ENCODE data around the gene CPLX1. TPM values are rescaled to one million over a fixed set of nuclear protein-coding genes. Genes with fewer than 3 reads are reported as not detected.
"Not testable (repeated sequence)": the region's sequence is repeated elsewhere in the genome, so short reads cannot be mapped to it uniquely, and the experiment has no call there.

CPLX1 gene
- total RNA-seq, 2 experiments from 2014 or later = 0.37 to 0.48 TPM

GRCh38 chr4:779555-779954 lies 46.4 kb downstream of the CPLX1 start:
- Mint-ChIP-seq H3K9me3 (no peaks in the 10 kb centered on the region), H3K4me1 (ENCODE audit: low read depth) (peaks cover 65% of the 10 kb centered on the region), H3K4me3 (peak overlapping the region; percentile 83), H3K27me3 (ENCODE audit: low read depth) (peaks cover 5% of the 10 kb centered on the region), H3K27ac (peak overlapping the region; percentile 71), H3K36me3 (ENCODE audit: low read depth) (peaks cover 52% of the 10 kb centered on the region)
- no peak for DNase-seq
- intact Hi-C loops (cut with micrococcal nuclease) = loop anchor here (5.0 kb wide), 1 partner anchor 177 kb away; no protein-coding TSS in a partner anchor
- CTCF ChIA-PET = no interaction called here

- Mint-ChIP-seq H3K27me3 (ENCODE audit: low read depth) (no peaks in the 10 kb centered on the region), H3K4me1 (ENCODE audit: low read depth) (peaks cover 73% of the 10 kb centered on the region), H3K36me3 (ENCODE audit: low read depth) (peaks cover 59% of the 10 kb centered on the region), H3K9me3 (no peaks in the 10 kb centered on the region), H3K4me3 (no peak overlapping the region), H3K27ac (peak overlapping the region; percentile 55)
- DNase-seq = no peak
- intact Hi-C loops (cut with micrococcal nuclease) = loop anchor here (5.0 kb wide), 1 partner anchor 175 kb away; no protein-coding TSS in a partner anchor
- CTCF ChIA-PET = interaction anchor here (0.6 to 0.9 kb wide), 4 partner anchors 16 to 512 kb away, joined by 3 to 5 read pairs (median 4); no protein-coding TSS in a partner anchor
Observed at GRCh38 chr4:777520-778262, 48.2 kb downstream of the CPLX1 start.

- Mint-ChIP-seq H3K27me3 (ENCODE audit: low read depth) (no peaks in the 10 kb centered on the region), H3K27ac (peak overlapping the region; percentile 55), H3K9me3 (no peaks in the 10 kb centered on the region), H3K36me3 (ENCODE audit: low read depth) (peaks cover 59% of the 10 kb centered on the region), H3K4me1 (ENCODE audit: low read depth) (peaks cover 65% of the 10 kb centered on the region), H3K4me3 (no peak overlapping the region)
- CTCF ChIA-PET = interaction anchor here (0.6 to 0.9 kb wide), 2 partner anchors 17 to 18 kb away, joined by 3 read pairs; no protein-coding TSS in a partner anchor
- intact Hi-C loops (cut with micrococcal nuclease) = loop anchor here (5.0 kb wide), 1 partner anchor 175 kb away; no protein-coding TSS in a partner anchor
- DNase-seq = no peak
Observed at GRCh38 chr4:776743-777441, 49.0 kb downstream of the CPLX1 start.

- not testable (repeated sequence) for H3K27me3 Mint-ChIP-seq (ENCODE audit: low read depth); H3K9me3 Mint-ChIP-seq; H3K27ac Mint-ChIP-seq; DNase-seq; H3K4me3 Mint-ChIP-seq
- H3K4me1 Mint-ChIP-seq (ENCODE audit: low read depth) = peaks cover 65% of the 10 kb centered on the region
- intact Hi-C loops (cut with micrococcal nuclease) = loop anchor here (5.0 kb wide), 1 partner anchor 173 kb away; no protein-coding TSS in a partner anchor
- CTCF ChIA-PET = interaction anchor here (1.2 kb wide), 1 partner anchor 33 kb away, joined by 5 read pairs; no protein-coding TSS in a partner anchor
- peaks cover 57% of the 10 kb centered on the region for H3K36me3 Mint-ChIP-seq (ENCODE audit: low read depth)
Observed at GRCh38 chr4:775485-775884, 50.4 kb downstream of the CPLX1 start.

- intact Hi-C loops (cut with micrococcal nuclease) = loop anchor here (5.0 kb wide), 1 partner anchor 172 kb away; no protein-coding TSS in a partner anchor
Observed at GRCh38 chr4:774419-775092, 51.4 kb downstream of the CPLX1 start.

GRCh38 chr4:773214-773613 lies 52.7 kb downstream of the CPLX1 start:
- Mint-ChIP-seq H3K27ac (no peak overlapping the region), H3K4me1 (ENCODE audit: low read depth) (peaks cover 48% of the 10 kb centered on the region), H3K27me3 (ENCODE audit: low read depth) (no peaks in the 10 kb centered on the region), H3K9me3 (no peaks in the 10 kb centered on the region), H3K4me3 (no peak overlapping the region), H3K36me3 (ENCODE audit: low read depth) (peaks cover 48% of the 10 kb centered on the region)
- no peak for DNase-seq
- intact Hi-C loops (cut with micrococcal nuclease) = no loop called here
- CTCF ChIA-PET = no interaction called here

More at GRCh38 chr4:774419-775092, 51.4 kb downstream of the CPLX1 start:
- not testable (repeated sequence) for H3K9me3 Mint-ChIP-seq; H3K27me3 Mint-ChIP-seq (ENCODE audit: low read depth); H3K4me3 Mint-ChIP-seq; DNase-seq
- CTCF ChIA-PET = interaction anchor here (0.8 to 1.2 kb wide), 3 partner anchors 32 to 363 kb away, joined by 3 to 5 read pairs (median 3); no protein-coding TSS in a partner anchor
- peaks cover 56% of the 10 kb centered on the region for H3K36me3 Mint-ChIP-seq (ENCODE audit: low read depth)
- peak overlapping the region; percentile 34 for H3K27ac Mint-ChIP-seq
- H3K4me1 Mint-ChIP-seq (ENCODE audit: low read depth) = peaks cover 59% of the 10 kb centered on the region

- Mint-ChIP-seq H3K36me3 (ENCODE audit: low read depth) (peaks cover 46% of the 10 kb centered on the region), H3K4me3 (no peak overlapping the region), H3K4me1 (ENCODE audit: low read depth) (peaks cover 43% of the 10 kb centered on the region), H3K9me3 (no peaks in the 10 kb centered on the region), H3K27me3 (ENCODE audit: low read depth) (no peaks in the 10 kb centered on the region), H3K27ac (no peak overlapping the region)
- DNase-seq = no peak
- CTCF ChIA-PET = no interaction called here
- intact Hi-C loops (cut with micrococcal nuclease) = no loop called here
Observed at GRCh38 chr4:772776-773175, 53.2 kb downstream of the CPLX1 start.

- Mint-ChIP-seq H3K4me1 (ENCODE audit: low read depth) (peaks cover 39% of the 10 kb centered on the region), H3K4me3 (no peak overlapping the region), H3K27ac (no peak overlapping the region), H3K36me3 (ENCODE audit: low read depth) (peaks cover 47% of the 10 kb centered on the region), H3K9me3 (no peaks in the 10 kb centered on the region), H3K27me3 (ENCODE audit: low read depth) (no peaks in the 10 kb centered on the region)
- no peak for DNase-seq
- intact Hi-C loops (cut with micrococcal nuclease) = no loop called here
- CTCF ChIA-PET = no interaction called here
Observed at GRCh38 chr4:772118-772517, 53.8 kb downstream of the CPLX1 start.

- DNase-seq = no peak
- peaks cover 49% of the 10 kb centered on the region for H3K36me3 Mint-ChIP-seq (ENCODE audit: low read depth)
- H3K4me3 Mint-ChIP-seq = no peak overlapping the region
- CTCF ChIA-PET = no interaction called here
- no peaks in the 10 kb centered on the region for H3K9me3 Mint-ChIP-seq
- peaks cover 33% of the 10 kb centered on the region for H3K4me1 Mint-ChIP-seq (ENCODE audit: low read depth)
- H3K27ac Mint-ChIP-seq = no peak overlapping the region
- no peaks in the 10 kb centered on the region for H3K27me3 Mint-ChIP-seq (ENCODE audit: low read depth)
- intact Hi-C loops (cut with micrococcal nuclease) = no loop called here
Observed at GRCh38 chr4:771464-771863, 54.5 kb downstream of the CPLX1 start.

GRCh38 chr4:770022-770421 lies 55.9 kb downstream of the CPLX1 start:
- no peaks in the 10 kb centered on the region for H3K9me3 Mint-ChIP-seq
- intact Hi-C loops (cut with micrococcal nuclease) = no loop called here
- no peaks in the 10 kb centered on the region for H3K27me3 Mint-ChIP-seq (ENCODE audit: low read depth)
- H3K27ac Mint-ChIP-seq = no peak overlapping the region
- no peak overlapping the region for H3K4me3 Mint-ChIP-seq
- H3K36me3 Mint-ChIP-seq (ENCODE audit: low read depth) = peaks cover 46% of the 10 kb centered on the region
- H3K4me1 Mint-ChIP-seq (ENCODE audit: low read depth) = peaks cover 21% of the 10 kb centered on the region
- DNase-seq = no peak
- CTCF ChIA-PET = interaction anchor here (0.6 kb wide), 1 partner anchor 18 kb away, joined by 5 read pairs; no protein-coding TSS in a partner anchor

GRCh38 chr4:769511-769910 lies 56.4 kb downstream of the CPLX1 start:
- H3K9me3 Mint-ChIP-seq = no peaks in the 10 kb centered on the region
- no peak overlapping the region for H3K27ac Mint-ChIP-seq
- intact Hi-C loops (cut with micrococcal nuclease) = no loop called here
- H3K27me3 Mint-ChIP-seq (ENCODE audit: low read depth) = no peaks in the 10 kb centered on the region
- no peak for DNase-seq
- no peak overlapping the region for H3K4me3 Mint-ChIP-seq
- CTCF ChIA-PET = interaction anchor here (1.0 kb wide), 1 partner anchor 27 kb away, joined by 3 read pairs; no protein-coding TSS in a partner anchor
- H3K36me3 Mint-ChIP-seq (ENCODE audit: low read depth) = peaks cover 46% of the 10 kb centered on the region
- peaks cover 16% of the 10 kb centered on the region for H3K4me1 Mint-ChIP-seq (ENCODE audit: low read depth)

GRCh38 chr4:768995-769394 lies 56.9 kb downstream of the CPLX1 start:
- Mint-ChIP-seq H3K27me3 (ENCODE audit: low read depth) (no peaks in the 10 kb centered on the region), H3K36me3 (ENCODE audit: low read depth) (peaks cover 41% of the 10 kb centered on the region), H3K27ac (no peak overlapping the region), H3K4me1 (ENCODE audit: low read depth) (peaks cover 12% of the 10 kb centered on the region), H3K4me3 (no peak overlapping the region), H3K9me3 (no peaks in the 10 kb centered on the region)
- CTCF ChIA-PET = interaction anchor here (1.0 kb wide), 1 partner anchor 26 kb away, joined by 3 read pairs; no protein-coding TSS in a partner anchor
- no peak for DNase-seq
- intact Hi-C loops (cut with micrococcal nuclease) = no loop called here

Data from activated naive CD4-positive, alpha-beta T cell treated with anti-CD3 and anti-CD28 coated beads for 36 hours (primary cell).